Renal cortex interstitium (tissue), 11 donors: ENCODE data around the gene CD99L2. TPM values are rescaled to one million over a fixed set of nuclear protein-coding genes. Genes with fewer than 3 reads are reported as not detected.

ENCODE experiments used
- DNase-seq, 11 donors: peaks; one replicate each; pipeline ENCODE4 v3.0.0-alpha.2; 2013; ENCODE audit warnings: low read depth in 9 of 11, low spot score in 4 of 11; ENCODE audit errors: extremely low read depth in 1 of 11
- polyA plus RNA-seq, 3 donors: library from polyadenylated mRNA; unstranded; fragments of 120-200 nt; gene quantifications; one replicate each; pipeline ENCODE4 v1.2.1, GENCODE V29; 2013; ENCODE audit not compliant: insufficient read length in 3 of 3

Gene CD99L2
- polyA plus RNA-seq, 3 donors = 37.6 to 45.9 (median 39.9) TPM

DNA sequence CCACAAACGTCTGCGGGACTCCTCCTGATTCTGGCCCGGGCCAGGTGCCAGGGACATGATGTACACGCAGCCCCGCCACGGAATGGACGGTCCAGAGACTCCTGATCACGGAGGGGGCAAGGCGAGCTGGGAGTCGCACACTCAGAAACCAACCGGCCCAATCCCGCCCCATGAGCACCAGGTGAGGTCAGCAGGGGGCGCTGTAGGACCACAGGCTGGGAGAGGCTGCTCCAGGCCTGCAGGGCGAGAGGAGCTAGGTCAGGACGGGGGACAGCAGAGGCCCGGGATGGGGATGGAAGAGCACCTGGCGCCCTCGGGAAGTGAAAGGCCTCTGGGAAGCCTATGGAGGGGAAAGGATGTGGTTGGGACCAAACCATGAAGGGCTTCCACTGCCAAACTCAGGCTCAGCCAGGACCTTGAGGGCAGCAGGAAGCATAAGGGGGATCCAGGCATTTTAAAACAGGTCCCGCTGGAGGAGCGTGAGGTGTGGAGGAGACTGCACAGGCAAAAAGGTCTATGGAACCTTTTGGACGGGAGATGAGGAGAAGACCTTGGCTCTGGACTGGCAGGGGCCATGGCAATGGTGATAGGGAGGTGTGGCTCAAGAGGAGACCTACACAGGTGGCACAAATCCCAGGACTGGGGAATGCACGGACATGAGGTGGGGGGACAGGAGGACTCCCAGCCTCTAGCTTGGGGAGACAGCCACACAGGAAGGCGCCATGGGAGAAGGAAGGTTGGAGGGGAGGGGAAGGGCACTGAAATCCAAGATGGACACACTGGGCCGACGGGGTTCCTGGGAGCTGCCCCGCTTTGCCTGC, 126.1 kb downstream of the CD99L2 start:
- peak; percentile 13 to 62 (median 32) for DNase-seq

DNA sequence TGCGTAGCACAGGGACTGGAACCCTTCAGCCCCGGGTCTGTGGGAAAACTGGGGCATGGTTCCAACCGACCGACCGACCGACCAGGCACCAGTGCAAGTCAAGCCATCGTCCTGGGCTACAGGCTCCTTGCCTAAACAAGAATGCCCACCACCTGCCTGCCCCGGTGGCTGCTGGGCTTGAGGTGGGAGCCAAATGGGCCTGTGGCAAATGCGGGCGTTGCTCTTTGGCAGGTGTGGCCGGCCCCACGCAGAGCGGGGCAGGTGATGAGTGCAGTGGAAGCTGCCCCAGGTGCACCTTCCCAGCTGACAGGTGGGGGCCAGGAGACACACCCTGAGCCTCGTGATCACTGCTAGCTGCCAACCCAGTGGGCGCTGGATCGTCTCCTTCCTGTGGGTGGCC, 127.4 kb downstream of the CD99L2 start:
- DNase-seq = no peak

DNA sequence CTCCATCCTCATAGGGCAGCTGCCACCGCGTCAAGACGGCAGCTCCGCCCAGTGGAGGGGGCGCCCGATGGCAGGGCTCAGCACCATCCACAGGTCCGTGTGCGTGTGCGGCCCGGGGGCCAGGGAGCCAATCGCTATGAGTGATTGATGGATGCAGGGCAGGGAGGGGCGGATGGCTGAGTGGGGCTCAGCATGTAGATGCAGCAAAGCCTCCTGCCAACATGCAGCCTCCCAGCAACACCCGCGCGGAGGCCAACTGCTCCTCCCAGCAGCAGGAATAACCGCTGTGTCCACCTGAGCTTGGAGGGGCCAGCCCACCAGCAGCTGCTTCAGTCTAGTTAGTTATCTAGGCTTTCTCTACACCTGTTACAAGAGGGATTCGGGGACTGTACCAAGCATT, 127.8 kb downstream of the CD99L2 start:
- no peak for DNase-seq

DNA sequence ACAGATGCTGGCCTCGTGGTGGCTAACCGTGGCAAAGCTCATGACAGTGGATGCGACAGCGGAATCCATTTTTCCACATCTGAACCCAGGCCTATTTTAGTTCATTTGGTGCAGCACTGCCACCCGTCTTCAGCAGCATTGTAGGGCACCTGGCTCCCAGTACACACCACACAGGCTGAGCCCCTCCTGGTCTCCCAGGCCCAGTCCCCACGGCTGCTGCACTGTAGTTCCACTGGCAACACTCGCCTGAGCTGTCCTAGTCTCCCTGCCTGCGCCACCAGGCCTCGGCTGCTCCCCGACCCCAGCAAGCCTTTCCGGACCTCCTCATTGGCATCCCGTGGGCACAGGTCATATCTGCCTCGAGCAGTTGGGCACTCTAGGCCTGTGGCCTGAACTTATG, 129.1 kb downstream of the CD99L2 start:
- no peak for DNase-seq

DNA sequence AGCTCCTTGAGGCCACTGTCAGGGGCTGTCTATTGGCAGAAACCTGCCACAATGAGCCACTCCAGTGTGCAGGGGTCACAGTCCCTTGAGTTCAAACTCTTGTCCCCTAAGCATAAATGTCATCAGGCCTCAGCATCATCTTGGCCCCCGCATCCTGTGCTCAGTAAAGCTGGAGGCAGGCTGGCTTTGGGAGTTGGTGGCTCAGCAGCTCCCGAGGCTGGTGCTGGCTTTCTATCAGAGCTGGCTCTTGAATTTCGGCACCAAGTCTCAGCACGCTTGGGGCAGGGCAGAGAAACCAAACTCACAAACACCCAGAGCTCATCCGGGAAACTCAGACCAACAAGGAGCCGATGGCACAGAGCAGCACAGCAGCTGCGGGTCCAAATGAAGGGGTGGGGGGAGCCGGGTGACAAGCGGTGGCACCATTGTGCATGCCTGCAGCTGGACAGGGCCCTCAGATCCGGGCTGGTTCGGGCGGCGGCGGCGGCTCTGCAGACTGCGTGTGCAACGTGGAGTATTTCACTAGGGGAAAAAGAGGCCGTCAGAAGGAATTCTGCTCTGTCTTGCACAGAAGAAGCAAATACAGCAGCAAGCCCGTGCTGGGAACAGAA, 129.8 kb downstream of the CD99L2 start:
- no peak for DNase-seq

DNA sequence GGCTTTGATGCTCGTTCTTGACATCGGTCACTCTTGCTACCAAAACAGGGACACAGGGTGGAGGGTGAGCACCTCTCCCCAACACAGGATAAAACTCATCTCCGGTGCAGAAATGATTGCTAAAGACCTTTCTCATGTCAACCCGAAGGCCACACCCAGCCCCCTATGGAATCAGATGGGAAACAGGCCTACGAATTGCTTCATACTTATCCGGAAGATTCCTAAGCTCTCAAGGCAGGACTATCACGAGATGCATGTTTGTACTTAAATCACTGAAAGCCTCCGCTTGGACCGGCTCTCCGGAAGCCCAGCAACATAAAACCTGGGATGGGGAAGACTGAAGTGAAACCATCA, 130.4 kb downstream of the CD99L2 start:
- DNase-seq = no peak

DNA sequence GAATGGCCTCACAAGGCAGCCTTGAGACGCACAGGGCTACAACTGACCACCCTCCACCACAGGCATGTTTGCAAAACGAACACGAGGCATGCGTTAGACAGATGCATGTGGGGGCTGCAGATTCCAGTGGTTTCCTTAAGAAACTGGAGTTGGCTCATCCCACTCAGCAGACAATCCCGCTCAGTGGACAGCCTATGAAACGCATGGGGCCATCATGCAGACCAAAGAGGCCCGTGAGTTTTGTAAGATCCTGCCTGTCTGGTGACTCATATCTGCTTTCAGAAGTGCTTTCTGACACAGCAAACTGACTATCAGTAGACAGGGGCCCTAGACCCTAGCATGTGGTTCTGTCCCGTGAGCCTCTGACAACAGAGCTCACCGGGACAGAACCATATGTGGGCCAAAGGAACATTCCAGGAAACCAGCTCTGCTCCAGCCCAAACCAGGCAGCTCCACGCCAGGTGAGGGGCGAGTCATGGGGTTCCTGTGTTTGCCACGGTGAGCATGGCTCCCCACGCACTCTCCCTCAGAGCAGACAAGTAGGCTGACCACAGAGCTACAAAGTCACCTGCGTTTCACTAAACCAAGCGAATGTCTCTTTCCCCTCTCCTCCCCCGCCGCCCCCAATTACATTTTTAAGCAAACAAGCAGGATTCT, 130.9 kb downstream of the CD99L2 start:
- no peak for DNase-seq

DNA sequence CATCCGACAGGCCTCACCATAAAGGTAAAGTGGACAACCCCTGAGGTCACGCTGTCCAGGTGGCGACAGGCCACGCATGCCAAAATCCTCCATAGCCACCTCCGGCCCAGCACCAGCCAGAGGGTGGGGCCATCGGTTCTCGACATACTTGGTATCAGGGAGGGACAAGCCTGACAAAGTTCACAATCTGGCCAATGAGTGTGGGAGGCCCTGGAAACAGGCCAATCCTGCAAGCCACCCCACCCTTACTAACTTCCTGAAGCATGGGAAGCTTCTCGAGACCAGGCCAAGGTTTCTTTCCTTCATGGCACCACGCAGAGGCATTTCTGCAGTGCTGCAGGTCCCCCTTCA, 131.4 kb downstream of the CD99L2 start:
- no peak for DNase-seq

DNA sequence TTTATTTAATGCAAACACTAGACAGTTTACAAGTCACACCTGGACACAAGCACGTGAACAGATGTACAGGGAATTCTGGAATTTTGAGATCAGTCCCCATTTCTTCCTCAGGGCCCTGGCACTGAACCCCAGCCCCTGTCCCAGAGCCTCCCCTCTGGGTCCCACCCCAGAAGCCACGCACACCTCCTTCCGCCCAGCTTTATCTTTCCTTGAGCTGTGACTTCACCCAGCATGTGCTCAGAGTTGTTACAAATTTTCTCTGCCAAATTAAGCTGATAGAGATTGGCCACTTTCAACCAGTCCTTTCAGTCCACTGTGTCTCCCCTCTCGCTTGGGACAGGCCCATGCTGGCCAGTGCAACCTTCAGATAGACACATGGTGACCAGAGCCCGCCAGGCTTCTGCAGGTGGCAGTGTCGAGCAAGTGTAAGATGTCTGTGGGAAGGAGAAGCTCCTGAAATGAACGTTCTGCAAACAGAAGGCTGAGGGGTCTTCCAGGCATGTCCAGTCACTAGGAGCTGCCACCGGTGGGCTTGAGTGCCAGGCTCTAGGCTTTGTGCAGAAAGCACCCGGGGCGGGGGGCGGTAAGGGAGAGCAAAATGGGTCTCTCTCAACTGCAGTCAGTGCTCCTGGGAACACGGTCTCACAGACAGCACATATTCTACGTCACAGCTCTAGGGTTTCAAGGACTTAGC, 132.0 kb downstream of the CD99L2 start:
- DNase-seq = no peak

DNA sequence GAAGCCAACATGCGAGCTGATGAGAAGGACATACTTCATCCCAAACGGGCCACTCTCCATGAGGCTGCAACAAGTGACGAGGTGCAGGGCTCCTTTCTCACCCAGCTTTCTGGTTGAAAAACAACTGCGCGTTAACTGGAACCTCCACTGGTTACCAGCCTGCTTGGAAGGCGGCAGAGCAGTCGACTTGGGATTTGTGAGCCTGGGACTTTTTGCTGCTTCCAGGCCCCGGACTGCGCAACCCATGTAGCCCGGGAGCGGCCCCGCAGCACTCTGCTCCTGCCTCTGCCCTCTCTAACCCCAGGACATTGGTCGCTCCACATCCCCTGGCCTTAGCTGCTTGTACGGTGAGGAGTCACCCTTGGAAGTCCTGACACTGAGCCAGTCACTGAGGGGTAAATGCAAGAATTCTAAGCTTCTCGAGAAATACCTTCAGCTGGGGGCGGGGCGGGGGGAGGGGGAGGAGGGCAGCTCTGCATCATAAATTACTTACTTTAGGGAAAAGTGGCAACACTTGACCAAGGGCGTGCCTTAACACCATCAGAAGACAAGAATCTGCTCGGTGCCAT, 132.6 kb downstream of the CD99L2 start:
- DNase-seq = no peak

DNA sequence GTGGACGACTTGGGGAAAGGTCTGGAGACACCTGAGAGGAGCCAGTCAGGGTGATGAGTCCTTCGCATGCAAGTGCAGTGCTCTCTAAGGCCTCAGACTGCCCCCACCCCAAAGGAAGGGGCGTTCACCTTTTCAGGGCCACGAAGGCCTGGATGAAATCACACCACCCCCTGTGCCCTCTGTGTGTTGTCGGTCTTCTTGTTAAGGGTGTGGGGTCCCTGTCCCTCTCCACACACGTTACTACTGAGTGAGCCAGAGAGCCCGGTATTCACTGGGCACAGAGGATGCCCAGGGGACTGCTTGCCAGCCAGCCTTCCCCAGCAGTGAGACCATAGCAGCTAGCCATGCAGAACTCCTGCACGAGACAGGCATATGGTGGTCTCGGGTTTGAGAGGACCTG, 133.2 kb downstream of the CD99L2 start:
- DNase-seq = no peak

DNA sequence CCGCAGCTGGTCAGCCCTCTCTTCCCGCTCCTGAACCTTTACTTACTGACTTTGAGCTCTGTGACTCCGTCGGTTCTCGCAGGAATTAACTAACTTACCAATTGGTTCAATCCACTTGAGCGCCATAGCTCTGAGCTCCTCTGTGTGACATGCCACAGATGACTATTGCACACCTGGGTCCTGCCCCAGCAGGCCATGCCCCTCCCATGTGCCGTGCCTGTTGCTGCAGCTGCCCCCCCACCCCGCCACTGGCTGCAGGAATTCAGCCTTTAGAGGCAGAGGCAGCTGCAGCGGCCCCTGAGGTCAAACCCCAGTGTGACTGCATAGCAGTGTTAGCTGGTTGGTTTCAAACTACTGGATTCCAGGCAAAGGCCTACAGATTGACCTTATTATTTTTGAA, 134.7 kb downstream of the CD99L2 start:
- DNase-seq = no peak

DNA sequence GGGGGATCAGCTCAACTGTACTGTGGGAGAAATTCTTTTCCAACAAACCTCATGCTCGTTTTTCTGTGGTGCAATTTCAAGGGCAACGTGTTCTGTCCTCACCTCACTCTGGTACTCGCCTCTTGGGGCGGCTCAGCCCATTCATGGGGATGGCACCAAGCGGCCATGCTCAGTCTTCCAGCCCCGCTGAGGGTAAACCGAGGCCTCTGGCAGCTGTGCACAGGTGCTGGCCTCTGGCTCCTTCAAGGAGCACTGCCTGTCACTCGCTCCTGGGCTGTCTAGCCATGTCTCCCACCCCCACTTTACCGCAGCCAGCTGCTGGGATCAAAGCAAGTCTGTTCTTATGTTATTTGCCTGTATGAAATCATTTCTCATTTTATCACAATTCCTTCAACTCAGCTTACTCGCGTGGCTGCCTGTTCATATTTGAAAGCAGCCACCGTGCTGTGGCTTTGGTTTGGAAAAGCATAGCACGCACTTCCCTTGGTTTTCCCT, 135.1 kb downstream of the CD99L2 start:
- no peak for DNase-seq

DNA sequence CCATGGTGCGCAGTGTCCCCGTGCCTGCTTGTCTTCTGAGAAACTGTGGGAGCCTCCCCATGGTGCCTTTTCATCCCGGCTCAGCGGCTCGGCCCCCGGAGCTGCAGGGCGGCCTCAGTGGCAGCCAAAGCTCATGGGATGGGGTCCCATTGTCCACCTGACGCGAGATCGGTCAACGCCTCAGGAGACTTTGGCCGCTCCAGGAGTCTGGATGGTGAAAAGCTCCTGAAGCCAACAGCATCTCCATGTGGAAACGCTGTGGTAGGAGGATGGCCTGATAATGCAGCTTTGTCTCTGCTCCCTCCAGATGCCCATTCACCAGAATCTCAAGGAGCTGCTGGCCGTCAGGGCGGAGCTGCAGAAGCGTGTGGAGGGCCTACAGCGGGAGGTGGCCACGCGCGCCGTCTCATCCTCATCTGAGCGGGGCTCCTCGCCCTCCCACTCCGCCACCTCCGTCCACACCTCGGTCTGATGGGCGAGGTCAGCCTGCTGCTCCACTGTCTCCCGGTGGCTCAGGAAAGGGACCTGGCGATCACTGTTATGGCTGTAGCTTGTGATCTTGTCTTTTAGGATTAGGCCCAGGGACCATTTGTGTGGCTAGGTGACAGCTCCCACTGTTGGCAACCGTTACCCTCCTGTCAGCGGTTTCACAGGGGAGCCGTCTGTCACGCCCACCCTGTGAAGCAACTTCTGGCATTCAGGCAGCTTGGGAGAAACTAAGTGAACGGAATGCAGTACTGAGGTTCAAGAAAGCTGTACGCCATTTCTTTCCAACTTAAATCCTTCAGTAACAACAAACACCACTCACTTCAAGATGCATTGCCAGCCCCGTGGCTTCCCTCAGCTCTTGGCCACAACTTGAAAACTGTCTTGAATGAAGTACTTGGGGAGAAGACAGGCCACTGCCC, 136.0 kb downstream of the CD99L2 start:
- DNase-seq = no peak

DNA sequence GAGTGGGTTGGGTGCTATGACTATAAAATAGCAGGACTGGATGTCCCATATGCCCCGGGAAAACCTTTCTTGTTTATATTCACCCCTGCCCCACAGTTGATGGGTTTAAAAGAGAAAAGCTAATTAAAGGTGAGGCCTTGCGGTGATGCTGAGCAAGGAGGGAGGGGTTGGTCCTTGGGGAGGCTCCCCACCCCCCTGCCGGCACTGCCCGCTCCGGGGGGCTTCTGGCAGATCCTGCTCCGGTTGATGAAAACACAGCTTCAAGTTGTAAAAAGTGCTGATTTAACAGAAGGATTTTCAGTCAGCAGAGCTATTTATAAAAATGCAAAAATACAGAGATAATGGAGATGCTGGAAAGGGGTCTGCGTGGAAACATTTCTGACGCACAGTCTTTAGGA, 136.7 kb downstream of the CD99L2 start:
- no peak for DNase-seq

DNA sequence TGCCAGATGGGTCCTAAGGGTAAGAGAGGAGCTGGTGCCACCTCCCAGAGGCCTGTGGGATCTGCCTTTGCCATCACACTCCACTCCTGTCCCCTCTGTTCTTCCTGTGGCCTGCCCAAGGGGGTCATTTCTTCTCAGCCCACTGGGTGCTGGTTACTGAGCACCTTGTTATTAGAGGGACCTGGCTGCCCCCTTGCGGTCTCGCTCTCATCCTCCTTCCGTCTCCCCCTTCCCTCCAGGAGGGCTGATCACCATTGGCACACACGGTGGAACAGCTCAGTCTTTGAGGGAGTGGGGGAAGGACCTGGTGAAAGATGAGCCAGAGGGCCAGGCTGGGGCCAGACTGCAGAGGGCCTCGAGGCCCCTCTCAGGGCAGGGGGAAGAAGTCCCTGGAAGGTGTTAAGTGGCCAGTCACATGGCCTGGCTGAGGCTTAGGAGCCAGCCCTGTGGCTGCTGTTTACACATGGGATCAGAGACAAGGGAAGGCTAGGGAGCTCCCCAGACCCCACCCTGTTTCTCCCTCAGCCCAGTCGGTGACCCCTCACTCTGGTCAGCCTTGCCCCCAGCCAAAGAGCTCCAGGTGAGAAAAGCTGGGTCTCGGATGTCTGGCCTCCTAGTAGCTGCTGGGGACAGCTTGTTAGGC, 137.2 kb downstream of the CD99L2 start:
- no peak for DNase-seq

DNA sequence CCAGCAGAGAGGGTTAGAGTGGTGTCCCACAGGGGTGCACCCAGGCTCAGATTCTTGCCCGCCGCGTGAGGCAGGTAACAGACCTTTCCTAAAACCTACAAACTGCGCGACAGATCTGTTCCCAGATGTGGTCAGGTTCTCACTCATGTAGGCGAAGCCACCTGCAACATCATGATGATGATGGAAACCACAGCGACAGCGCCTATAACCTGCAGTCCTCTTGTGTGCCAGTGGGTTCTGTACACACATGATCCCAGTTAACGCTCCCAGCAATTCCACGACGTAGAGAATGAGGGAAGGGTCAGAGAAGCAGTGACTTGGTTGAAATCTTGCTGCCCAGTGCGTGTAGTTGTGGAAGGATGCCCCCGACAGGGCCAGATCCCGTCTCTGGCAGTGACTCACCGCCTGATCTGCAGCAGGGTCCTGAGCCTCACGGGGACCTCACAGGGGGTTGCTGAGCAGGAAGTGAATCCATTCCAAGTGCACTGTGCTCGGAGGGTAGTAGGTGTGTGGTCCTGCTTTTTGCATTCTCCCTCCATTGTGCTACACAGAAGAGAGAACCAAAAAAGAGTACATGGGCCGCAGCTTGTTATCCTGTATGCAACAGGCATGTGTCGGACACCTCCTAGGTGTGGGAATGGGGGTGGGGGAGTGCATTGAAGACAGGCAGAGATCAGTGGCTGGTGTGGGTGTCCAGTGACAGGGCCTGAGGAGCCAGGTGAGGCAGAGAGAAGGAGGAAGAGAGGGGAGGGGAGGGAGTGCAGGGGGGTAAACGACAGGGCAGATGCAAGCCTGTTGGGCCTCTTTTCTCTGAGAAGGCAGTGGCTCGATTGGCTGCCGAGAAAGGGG, 138.7 kb downstream of the CD99L2 start:
- DNase-seq = no peak
